ENCODE data around the gene GLIS1. TPM values are rescaled to one million over a fixed set of nuclear protein-coding genes. Genes with fewer than 3 reads are reported as not detected.

Gene GLIS1
- total RNA-seq, 1 donor, result 1.6 TPM

DNA sequence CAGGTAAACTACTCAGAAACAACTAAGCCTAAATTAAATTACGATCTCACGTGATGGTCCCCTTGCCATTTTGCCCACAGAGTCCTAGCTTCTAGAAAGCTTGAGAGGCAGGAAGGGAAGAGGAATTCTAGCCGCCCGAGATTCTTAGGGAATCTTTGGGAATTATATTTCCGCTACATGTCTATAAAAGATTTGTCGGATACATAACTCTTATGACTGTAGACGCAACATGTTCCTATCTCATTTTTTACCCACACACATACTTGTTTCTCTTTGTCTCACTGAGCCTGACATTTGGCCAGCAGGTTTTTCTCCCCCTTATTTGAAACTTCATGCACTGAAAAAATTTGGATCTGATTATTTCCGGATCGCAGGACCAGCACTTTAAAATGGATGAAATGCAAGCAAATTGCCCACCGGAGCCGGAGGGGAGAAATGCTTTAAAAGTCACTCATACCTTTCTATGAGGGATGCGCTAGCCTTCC, 5.5 kb downstream of the GLIS1 start:
- DNase-seq (ENCODE audit: low read depth), result no peak
- TF ChIP-seq CTCF (IDR thresholded peaks at IDR 0.05; ENCODE audit: insufficient read depth, low read length), result no peak
- H3K4me3 ChIP-seq (ENCODE audit: low read depth, low read length), result no peak overlapping the region

GRCh38 chr1:53732912-53733317, 6.0 kb downstream of the GLIS1 start:
- TF ChIP-seq CTCF (IDR thresholded peaks at IDR 0.05; ENCODE audit: insufficient read depth, low read length), result no peak
- peak overlapping the region; percentile 25 for H3K4me3 ChIP-seq (ENCODE audit: low read depth, low read length)

DNA sequence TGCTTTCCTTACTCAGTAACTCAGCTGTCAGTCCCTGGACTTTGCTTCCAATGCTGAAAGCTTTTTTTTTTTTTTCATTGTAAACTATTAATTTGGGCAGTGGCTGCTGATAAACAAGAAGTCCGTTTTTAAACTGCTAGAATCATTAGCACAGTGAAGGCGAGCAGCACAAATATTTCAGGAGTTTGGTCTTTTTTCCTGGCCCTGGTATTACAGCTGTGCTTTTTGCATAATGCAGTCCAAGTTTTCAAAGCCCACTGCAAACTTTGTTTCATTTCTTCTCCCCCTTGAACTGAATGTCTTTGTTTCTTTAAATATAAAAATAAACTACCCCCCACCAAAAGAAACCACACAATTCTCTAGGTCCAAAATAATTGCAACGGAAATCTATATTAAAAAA, 6.6 kb downstream of the GLIS1 start:
- H3K4me3 ChIP-seq (ENCODE audit: low read depth, low read length), result no peak overlapping the region
- DNase-seq (ENCODE audit: low read depth), result no peak
- TF ChIP-seq CTCF (IDR thresholded peaks at IDR 0.05; ENCODE audit: insufficient read depth, low read length), result no peak

More at GRCh38 chr1:53732912-53733317, 6.0 kb downstream of the GLIS1 start:
- peak; percentile 93 for DNase-seq (ENCODE audit: low read depth)

GRCh38 chr1:53731779-53732305, 7.1 kb downstream of the GLIS1 start:
- no peak for TF ChIP-seq CTCF (IDR thresholded peaks at IDR 0.05; ENCODE audit: insufficient read depth, low read length)
- no peak for DNase-seq (ENCODE audit: low read depth)
- no peak overlapping the region for H3K4me3 ChIP-seq (ENCODE audit: low read depth, low read length)

DNA sequence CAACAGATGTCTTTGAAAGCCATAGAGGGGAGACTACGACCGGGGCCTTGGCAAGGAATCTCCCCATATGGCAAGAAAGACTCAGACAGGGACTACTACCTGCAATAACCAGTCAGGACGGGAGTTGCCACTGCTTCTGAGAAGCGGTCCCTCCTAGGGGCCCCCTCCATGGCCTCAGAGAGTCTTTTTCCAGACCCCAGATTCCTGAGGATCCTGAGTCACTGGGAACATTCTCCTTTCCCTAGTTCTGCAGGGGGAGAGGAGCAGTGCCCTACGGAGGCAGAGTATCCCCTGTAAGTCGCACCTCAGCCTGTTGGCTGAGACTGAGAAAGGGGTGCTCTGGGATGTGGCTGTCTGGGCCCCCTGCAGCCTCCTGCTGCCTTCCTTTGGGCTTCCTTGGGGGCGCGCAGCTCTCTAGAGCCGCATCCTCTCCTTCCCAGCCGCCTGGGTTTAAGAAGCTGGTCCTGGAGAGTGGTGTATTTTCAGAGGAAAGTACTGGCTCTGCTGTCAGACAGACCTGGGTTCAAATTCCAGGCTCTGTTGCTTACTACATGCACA, 7.8 kb downstream of the GLIS1 start:
- TF ChIP-seq CTCF (IDR thresholded peaks at IDR 0.05; ENCODE audit: insufficient read depth, low read length), result no peak
- no peak for DNase-seq (ENCODE audit: low read depth)
- no peak overlapping the region for H3K4me3 ChIP-seq (ENCODE audit: low read depth, low read length)

- DNase-seq (ENCODE audit: low read depth), result no peak
- H3K4me3 ChIP-seq (ENCODE audit: low read depth, low read length), result no peak overlapping the region
- no peak for TF ChIP-seq CTCF (IDR thresholded peaks at IDR 0.05; ENCODE audit: insufficient read depth, low read length)
Measured at GRCh38 chr1:53730224-53730865, 8.6 kb downstream of the GLIS1 start.
